ENCODE results near the gene RAI2.

RAI2 gene

GRCh38 chrX:17774053-17774452, 87.0 kb downstream of the RAI2 start:
- no peak for FAIRE-seq

DNA sequence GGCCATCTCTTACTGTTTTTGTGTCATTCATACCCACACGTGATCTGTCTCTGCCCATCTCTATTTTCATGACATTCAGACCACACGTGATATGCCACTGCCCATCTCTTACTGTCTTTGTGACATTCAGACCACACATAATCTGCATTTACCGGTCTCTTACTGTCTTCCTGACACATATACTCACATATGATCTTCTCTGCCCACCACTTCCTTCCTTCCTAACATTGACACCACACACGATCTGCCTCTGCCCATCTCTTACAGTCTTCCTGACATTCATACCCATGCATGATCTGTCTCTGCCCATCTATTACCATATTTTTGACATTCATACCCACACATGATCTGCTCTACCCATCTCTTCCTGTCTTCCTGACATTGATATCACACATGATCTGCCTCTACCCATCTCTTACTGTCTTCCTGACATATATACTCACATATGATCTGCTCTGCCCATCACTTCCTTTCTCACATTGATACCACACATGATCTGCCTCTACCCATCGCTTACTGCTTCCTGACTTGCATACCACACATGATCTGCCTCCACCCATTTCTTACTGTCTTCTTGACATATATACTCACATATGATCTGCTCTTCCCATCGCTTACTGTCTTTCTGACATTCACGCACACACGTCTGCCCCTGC, 87.7 kb downstream of the RAI2 start:
- no peak for FAIRE-seq

- FAIRE-seq: no peak
Observed at GRCh38 chrX:17769701-17770269, 91.3 kb downstream of the RAI2 start.

DNA sequence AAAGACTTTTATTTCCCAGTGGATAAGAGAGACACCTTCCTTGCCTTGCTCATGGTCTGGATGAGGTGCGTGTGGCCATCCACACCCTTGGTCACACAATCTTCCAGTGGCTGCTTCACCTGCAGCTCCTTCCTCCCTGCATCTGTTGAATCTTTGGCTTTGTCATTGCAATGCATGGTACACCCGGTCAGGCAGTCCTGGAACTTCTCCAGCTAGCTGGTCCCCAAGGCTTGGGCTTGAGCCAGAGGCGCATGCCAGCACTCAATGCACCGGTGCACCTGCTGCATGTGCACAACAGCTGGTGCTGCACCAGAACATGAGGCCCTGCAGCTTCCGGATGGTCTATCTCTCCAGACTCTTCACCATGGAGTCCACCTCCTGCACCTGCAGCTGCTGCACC, 92.1 kb downstream of the RAI2 start:
- no peak for FAIRE-seq

DNA sequence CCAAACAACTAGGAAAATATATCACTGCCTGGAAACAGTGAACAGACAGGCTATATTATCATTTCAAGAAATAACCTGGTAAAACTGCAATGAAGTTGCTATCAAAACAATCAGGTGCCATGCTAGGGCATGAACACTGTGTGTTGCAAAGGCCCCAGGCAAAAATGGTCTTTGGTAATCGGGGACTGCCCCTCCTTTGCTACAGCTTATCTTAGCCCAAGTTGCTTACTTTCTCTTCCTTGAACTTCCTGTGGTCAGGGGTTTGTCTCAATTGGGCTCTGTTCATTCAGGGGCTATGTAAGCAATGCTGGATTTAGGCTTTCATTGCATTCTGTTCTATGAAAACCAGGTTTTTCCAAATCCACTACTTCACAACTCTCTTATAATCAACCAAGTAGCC, 93.4 kb downstream of the RAI2 start:
- no peak for FAIRE-seq

DNA sequence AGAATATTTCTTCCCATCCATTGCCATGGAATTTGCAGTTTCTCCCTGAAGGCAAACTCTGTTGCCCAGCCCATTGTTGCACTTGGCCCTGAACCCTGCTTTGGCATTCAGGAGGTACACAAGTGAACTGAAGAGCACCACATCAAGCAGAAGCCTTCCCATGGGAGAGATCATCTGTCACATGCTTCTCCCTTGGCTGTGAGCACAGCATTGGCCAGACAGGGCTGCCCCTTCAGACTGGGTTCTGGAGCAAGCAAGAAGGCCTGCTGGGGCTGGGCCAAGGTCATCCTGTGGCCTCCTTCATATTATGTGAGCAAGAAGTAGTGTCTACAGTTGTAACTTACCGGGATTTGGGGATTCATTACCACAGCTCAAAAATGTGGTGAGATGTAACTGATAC, 101.1 kb downstream of the RAI2 start:
- FAIRE-seq: no peak

DNA sequence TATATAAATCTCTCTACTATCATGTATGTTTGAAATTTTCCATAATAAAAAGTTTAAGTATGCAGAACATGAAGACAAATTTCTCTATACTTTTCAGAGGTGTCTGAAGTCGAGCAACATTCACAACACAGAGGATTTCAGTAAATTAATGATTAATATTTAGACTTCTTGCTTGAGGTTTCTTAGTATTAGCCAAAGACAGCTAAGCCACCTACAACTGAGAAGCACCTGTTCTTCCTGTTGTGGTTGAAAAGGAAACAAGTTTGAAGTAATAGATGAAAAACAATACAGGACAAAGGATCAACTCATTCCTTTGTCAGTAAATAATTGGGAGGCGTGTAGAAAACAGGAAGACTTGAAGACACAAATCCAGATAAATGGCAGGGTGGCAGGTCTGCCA, 102.7 kb downstream of the RAI2 start:
- FAIRE-seq: no peak

DNA sequence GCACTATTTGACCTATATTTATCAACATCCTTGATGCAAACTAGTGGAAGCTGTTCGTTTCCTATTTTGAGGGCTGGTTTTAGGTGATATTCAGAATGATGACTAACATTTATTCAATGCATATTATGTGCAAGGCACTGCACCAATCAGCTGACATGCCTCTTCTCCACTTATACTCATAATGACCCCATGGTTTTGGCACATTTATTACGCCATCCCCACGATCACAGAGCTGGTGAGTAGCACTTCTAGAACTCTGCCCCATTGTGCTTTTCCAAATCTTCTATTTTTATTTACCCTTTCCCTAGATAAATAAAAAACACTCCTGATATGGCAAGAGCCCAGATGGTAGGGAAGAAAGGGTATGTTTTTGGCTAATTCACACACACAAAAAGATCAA, 110.7 kb downstream of the RAI2 start:
- FAIRE-seq: no peak
